Hepatocyte (in vitro differentiated cells): Measurements from ENCODE around the gene CRYBB3.

Source experiments
- CTCF ChIP-seq: fragments of 200-600 bp; sonication (generic); IDR thresholded peaks from 2 replicates; pipeline ENCODE4 v1.5.1; 2016; ENCODE audit warnings: antibody characterized with exemption, mild to moderate bottlenecking; ENCODE audit not compliant: poor library complexity
- EZH2 ChIP-seq: fragments of 200-600 bp; sonication (generic); IDR thresholded peaks from 2 replicates; pipeline ENCODE4 v1.6.1; 2016; ENCODE audit warnings: antibody characterized with exemption, mild to moderate bottlenecking, borderline replicate concordance

- TF ChIP-seq CTCF (no peak), EZH2 (no peak)
These were observed 42.9 kb upstream of the CRYBB3 start for GRCh38 chr22:25156736-25157135.
